Right lobe of liver (tissue), 6 donors: ENCODE measurements around the gene FAM76B. TPM values are rescaled to one million over a fixed set of nuclear protein-coding genes. Genes with fewer than 3 reads are reported as not detected.

ENCODE experiments used
- ATAC-seq, 4 donors: fragments of 200-7000 bp; cut with Tn5 transposase; one replicate each; pipeline ENCODE4 v1.9.1; 2020; ENCODE audit warnings: mild to moderate bottlenecking in 4 of 4, moderate library complexity in 4 of 4
- DNase-seq, 3 donors: peaks; one replicate each; pipeline ENCODE4 v3.0.0-alpha.2; 2020
- H3K27ac ChIP-seq, 3 donors: fragments of 200-600 bp; one replicate each; pipeline ENCODE4 v1.8.0; 2022
- H3K27me3 ChIP-seq, 2 donors: fragments of 200-600 bp; one replicate each; pipeline ENCODE4 v1.8.0; 2022
- H3K36me3 ChIP-seq, 4 donors: fragments of 200-600 bp; sonication (generic) in 1 of 4; one replicate each; pipeline versions ENCODE4 v1.5.1 to v1.8.0; 2017 to 2022; ENCODE audit warnings: control low read depth in 1 of 4
- H3K4me1 ChIP-seq, 4 donors: fragments of 200-600 bp; sonication (generic) in 1 of 4; one replicate each; pipeline versions ENCODE4 v1.5.1 to v1.8.0; 2017 to 2022; ENCODE audit warnings: control low read depth in 1 of 4
- H3K4me3 ChIP-seq, 3 donors: fragments of 200-600 bp; one replicate each; pipeline ENCODE4 v1.8.0; 2022
- H3K9me3 ChIP-seq, 4 donors: fragments of 200-600 bp; sonication (generic) in 1 of 4; one replicate each; pipeline versions ENCODE4 v1.5.1 to v1.8.0; 2017 to 2022; ENCODE audit warnings: control low read depth in 1 of 4
- CTCF ChIP-seq, 4 donors: fragments of 200-600 bp in 3 of 4; fragments of 450-650 bp in 1 of 4; IDR thresholded peaks; one replicate each; pipeline versions ENCODE4 v1.5.1 to v1.8.0; 2016 to 2022; ENCODE audit warnings: antibody characterized with exemption in 4 of 4, mild to moderate bottlenecking in 2 of 4
- POLR2A ChIP-seq: fragments of 450-650 bp; IDR thresholded peaks from one replicate; pipeline ENCODE4 v1.6.1; 2017; ENCODE audit warnings: antibody characterized with exemption, mild to moderate bottlenecking
- WGBS: methylation state at CpG from one replicate; pipeline ENCODE4 v1.1.6; 2018; ENCODE audit warnings: low coverage, low lambda C conversion rate; ENCODE audit not compliant: insufficient coverage; ENCODE audit errors: missing lambda C conversion rate; 5-methylcytosine and 5-hydroxymethylcytosine counted together
- intact Hi-C, 2 donors: fragments of 100-400 bp; cut with DNase I; formaldehyde crosslinking; loops; one replicate each; pipeline versions ENCODE4 v1.11.2 to v1.14.1; 2022
- total RNA-seq, 6 experiments: library from RNA; depleted of rRNA in 2 of 6; stranded (reverse); fragments of >200 nt in 2 of 6; fragmentation: NEBNext Ultra II Directional in 3 of 6; extraction: Animal tissue kit (Norgen Biotek cat#: 25700) in 3 of 6; gene quantifications; one replicate each; pipeline versions ENCODE4 v1.1.0 to v1.2.4, GENCODE V29; 2016 to 2023
- donor health status: DM: no; HTN: yes; CAD: no.
- donor health status: DM: no; HTN: no; CAD: no.
- donor health status: DM: no; HTN: no; CAD: no.
- donor health status: DM: no; HTN: yes; CAD: no.
- donor health status: DM: no; HTN: yes; CAD: no.

The FAM76B gene
- total RNA-seq, 6 experiments from 2014 or later: 12.9 to 28.1 (median 16.6) TPM

GRCh38 chr11:95736355-95736754 lies 53.2 kb downstream of the FAM76B start:
- ATAC-seq (no peak), DNase-seq (no peak)
- H3K4me1 ChIP-seq: no peaks in the 10 kb centered on the region
- intact Hi-C loops: no loop called here
- no peak overlapping the region for H3K4me3 ChIP-seq
- no peaks in the 10 kb centered on the region for H3K27me3 ChIP-seq
- 39% methylated on average over 7 of the region's 7 CpGs for WGBS
- H3K9me3 ChIP-seq: no peaks in the 10 kb centered on the region
- TF ChIP-seq POLR2A: no peak
- TF ChIP-seq CTCF (IDR thresholded peaks at IDR 0.05): no peak
- H3K27ac ChIP-seq: no peak overlapping the region
- no peaks in the 10 kb centered on the region for H3K36me3 ChIP-seq

GRCh38 chr11:95734009-95734572 lies 55.5 kb downstream of the FAM76B start:
- Histone ChIP-seq H3K9me3 (no peaks in the 10 kb centered on the region), H3K36me3 (no peaks in the 10 kb centered on the region), H3K4me3 (no peak overlapping the region), H3K27me3 (no peaks in the 10 kb centered on the region), H3K4me1 (no peaks in the 10 kb centered on the region), H3K27ac (no peak overlapping the region)
- TF ChIP-seq CTCF (IDR thresholded peaks at IDR 0.05) (no peak), POLR2A (no peak)
- intact Hi-C loops: no loop called here
- no peak for DNase-seq
- 24% methylated on average over 3 of the region's 4 CpGs for WGBS
- peak in 2 of 4 donors; percentile 40 to 53 for ATAC-seq

- ATAC-seq: no peak
- 20% methylated on average over 1 of the region's 2 CpGs for WGBS
- H3K36me3 ChIP-seq: no peaks in the 10 kb centered on the region
- no peaks in the 10 kb centered on the region for H3K4me1 ChIP-seq
- no peak for DNase-seq
- H3K27ac ChIP-seq: no peak overlapping the region
- intact Hi-C loops: no loop called here
- TF ChIP-seq CTCF (IDR thresholded peaks at IDR 0.05): no peak
- no peak for TF ChIP-seq POLR2A
- H3K4me3 ChIP-seq: no peak overlapping the region
- H3K9me3 ChIP-seq: no peaks in the 10 kb centered on the region
- no peaks in the 10 kb centered on the region for H3K27me3 ChIP-seq
Observed at GRCh38 chr11:95732930-95733602, 56.5 kb downstream of the FAM76B start.

GRCh38 chr11:95729462-95729861 lies 60.1 kb downstream of the FAM76B start:
- WGBS: 78% methylated on average over 6 of the region's 6 CpGs
- H3K4me3 ChIP-seq: no peak overlapping the region
- DNase-seq: no peak
- H3K9me3 ChIP-seq: no peaks in the 10 kb centered on the region
- no peak for TF ChIP-seq CTCF (IDR thresholded peaks at IDR 0.05)
- TF ChIP-seq POLR2A: no peak
- H3K27ac ChIP-seq: no peak overlapping the region
- no peaks in the 10 kb centered on the region for H3K27me3 ChIP-seq
- no peak for ATAC-seq
- intact Hi-C loops: no loop called here
- H3K36me3 ChIP-seq: no peaks in the 10 kb centered on the region
- H3K4me1 ChIP-seq: no peaks in the 10 kb centered on the region
